IMR-90 (cell line): ENCODE measurements around the gene CGN. TPM values are rescaled to one million over a fixed set of nuclear protein-coding genes. Genes with fewer than 3 reads are reported as not detected.

Source experiments
- ATAC-seq: fragments of 200-7000 bp; cut with Tn5 transposase; 2 replicates; pipeline ENCODE4 v1.9.1; 2020; ENCODE audit warnings: low read depth, mild to moderate bottlenecking, moderate library complexity
- BruUV-seq: library from RNA; stranded (reverse); fragments of 400-500 nt; replicated peaks from 2 replicates; lab custom pipeline; 2021; lab: Mats Ljungman, UMichigan
- CTCF ChIA-PET: fragments of 300-600 bp; formaldehyde crosslinking; extraction: SDS; loops from one replicate; lab custom pipeline; 2021; ENCODE audit warnings: antibody characterized with exemption; lab: Yijun Ruan, JAX
- POLR2A ChIA-PET: fragments of 300-600 bp; sonication (Branson Sonifier 250); formaldehyde crosslinking; loops from one replicate; lab custom pipeline; 2022; ENCODE audit warnings: antibody characterized with exemption; ENCODE audit not compliant: unreplicated experiment; lab: Charles Lee
- DNase-seq: peaks from one replicate; pipeline ENCODE4 v3.0.0; 2013
- H2AFZ ChIP-seq: replicated peaks from 2 replicates; pipeline ENCODE3; 2013; ENCODE audit warnings: low read length, mild to moderate bottlenecking; ENCODE audit not compliant: poor library complexity
- H2AK5ac ChIP-seq: 2 replicates; pipeline ENCODE4 v1.6.1; 2013; ENCODE audit warnings: low read depth, low read length, inconsistent platforms
- H2AK9ac ChIP-seq: replicated peaks from 2 replicates; pipeline ENCODE3; 2013; ENCODE audit warnings: mild to moderate bottlenecking, low read depth, low read length, moderate library complexity; ENCODE audit not compliant: poor library complexity
- H2BK120ac ChIP-seq: 2 replicates; pipeline ENCODE4 v1.6.1; 2013; ENCODE audit warnings: low read depth, low read length, inconsistent platforms
- H2BK15ac ChIP-seq: 3 replicates; pipeline ENCODE4 v1.6.1; 2013; ENCODE audit warnings: low read depth, low read length, inconsistent platforms
- H2BK20ac ChIP-seq: 2 replicates; pipeline ENCODE4 v1.6.1; 2013; ENCODE audit warnings: low read depth, mild to moderate bottlenecking, inconsistent platforms, low read length, moderate library complexity
- H2BK5ac ChIP-seq: 2 replicates; pipeline ENCODE4 v1.6.1; 2013; ENCODE audit warnings: mild to moderate bottlenecking, low read depth, low read length, inconsistent platforms; ENCODE audit not compliant: poor library complexity, severe bottlenecking
- H3K14ac ChIP-seq: replicated peaks from 2 replicates; pipeline ENCODE4 v1.6.1; 2013; ENCODE audit warnings: low read depth, low read length, inconsistent platforms
- H3K18ac ChIP-seq: 2 replicates; pipeline ENCODE4 v1.6.1; 2013; ENCODE audit warnings: low read depth, low read length, control low read depth
- H3K23ac ChIP-seq: 2 replicates; pipeline ENCODE4 v1.6.1; 2013; ENCODE audit warnings: low read depth, low read length, inconsistent platforms
- H3K27ac ChIP-seq: 2 replicates; pipeline ENCODE4 v1.5.1; 2013; ENCODE audit warnings: mild to moderate bottlenecking, control low read depth, low read length; ENCODE audit not compliant: insufficient read depth
- H3K27me3 ChIP-seq: 2 replicates; pipeline ENCODE4 v1.6.1; 2013; ENCODE audit warnings: low read length; ENCODE audit not compliant: control insufficient read depth, insufficient read depth
- H3K36me3 ChIP-seq: 2 replicates; pipeline ENCODE4 v1.6.1; 2013; ENCODE audit warnings: low read length, mixed read lengths; ENCODE audit not compliant: control insufficient read depth, insufficient read depth
- H3K4ac ChIP-seq: 2 replicates; pipeline ENCODE4 v1.6.1; 2013; ENCODE audit warnings: low read depth, low read length, inconsistent platforms
- H3K4me1 ChIP-seq: 2 replicates; pipeline ENCODE4 v1.6.1; 2013; ENCODE audit warnings: low read length, mixed read lengths; ENCODE audit not compliant: control insufficient read depth, insufficient read depth
- H3K4me2 ChIP-seq: 2 replicates; pipeline ENCODE4 v1.6.1; 2013; ENCODE audit warnings: low read depth, mild to moderate bottlenecking, control low read depth, low read length, moderate library complexity
- H3K4me3 ChIP-seq: 2 replicates; pipeline ENCODE4 v1.5.1; 2013; ENCODE audit warnings: low read depth, mild to moderate bottlenecking, control low read depth, low read length, moderate library complexity; ENCODE audit not compliant: insufficient read depth
- H3K56ac ChIP-seq: 2 replicates; pipeline ENCODE4 v1.6.1; 2013; ENCODE audit warnings: low read length, inconsistent platforms; ENCODE audit not compliant: insufficient read depth; ENCODE audit errors: extremely low read depth
- H3K79me1 ChIP-seq, 2 experiments: 2 replicates each; pipeline ENCODE4 v1.6.1; 2013; ENCODE audit warnings: low read length in 2 of 2, inconsistent platforms in 1 of 2, low read depth in 1 of 2
- H3K9ac ChIP-seq: 2 replicates; pipeline ENCODE4 v1.6.1; 2013; ENCODE audit warnings: low read depth, low read length, control low read depth
- H3K9me1 ChIP-seq: 2 replicates; pipeline ENCODE4 v1.6.1; 2013; ENCODE audit warnings: low read length, inconsistent platforms; ENCODE audit not compliant: insufficient read depth
- H3K9me3 ChIP-seq: 2 replicates; pipeline ENCODE4 v1.6.1; 2013; ENCODE audit warnings: low read length; ENCODE audit not compliant: control insufficient read depth, insufficient read depth
- H4K20me1 ChIP-seq: 2 replicates; pipeline ENCODE4 v1.6.1; 2013; ENCODE audit warnings: low read length, inconsistent platforms; ENCODE audit not compliant: insufficient read depth
- H4K5ac ChIP-seq: 2 replicates; pipeline ENCODE4 v1.6.1; 2013; ENCODE audit warnings: mild to moderate bottlenecking, low read depth, low read length, control low read depth
- H4K8ac ChIP-seq, 2 experiments: 2 replicates each; pipeline ENCODE4 v1.6.1; 2013; ENCODE audit warnings: low read depth in 2 of 2, low read length in 2 of 2, control low read depth in 1 of 2, inconsistent platforms in 1 of 2
- H4K91ac ChIP-seq: 2 replicates; pipeline ENCODE4 v1.6.1; 2013; ENCODE audit warnings: low read depth, low read length, inconsistent platforms; ENCODE audit not compliant: insufficient read depth
- BHLHE40 ChIP-seq: fragments of 150-350 bp; IDR thresholded peaks from 2 replicates; pipeline ENCODE4 v1.6.1; 2016; ENCODE audit warnings: mild to moderate bottlenecking, low read depth, low read length
- CEBPB ChIP-seq: IDR thresholded peaks from 2 replicates; pipeline ENCODE4 v1.6.1; 2012; ENCODE audit warnings: low read depth, low read length, improper control_type of control experiment
- CHD1 ChIP-seq: IDR thresholded peaks from 2 replicates; pipeline ENCODE4 v1.6.1; 2012; ENCODE audit warnings: low read depth, low read length, improper control_type of control experiment
- CTCF ChIP-seq: conservative IDR thresholded peaks from 2 replicates; pipeline ENCODE4 v1.5.1; 2012; ENCODE audit warnings: mild to moderate bottlenecking, low read depth, low read length, improper control_type of control experiment
- ELK1 ChIP-seq: fragments of 150-350 bp; IDR thresholded peaks from 2 replicates; pipeline ENCODE4 v1.6.1; 2016; ENCODE audit warnings: low read depth, mild to moderate bottlenecking, low read length, moderate library complexity, borderline replicate concordance
- FOS ChIP-seq: fragments of 150-350 bp; IDR thresholded peaks from 2 replicates; pipeline ENCODE4 v1.6.1; 2016; ENCODE audit warnings: low read depth, low read length
- MAFK ChIP-seq: IDR thresholded peaks from 2 replicates; pipeline ENCODE4 v1.6.1; 2012; ENCODE audit warnings: low read depth, low read length, improper control_type of control experiment
- MAZ ChIP-seq: IDR thresholded peaks from 2 replicates; pipeline ENCODE4 v1.6.1; 2012; ENCODE audit warnings: low read depth, mild to moderate bottlenecking, low read length, improper control_type of control experiment, moderate library complexity, borderline replicate concordance
- MXI1 ChIP-seq: IDR thresholded peaks from 2 replicates; pipeline ENCODE4 v1.6.1; 2012; ENCODE audit warnings: low read depth, mild to moderate bottlenecking, low read length, moderate library complexity, borderline replicate concordance
- NFE2L2 ChIP-seq: fragments of 150-350 bp; IDR thresholded peaks from 2 replicates; pipeline ENCODE4 v1.6.1; 2016; ENCODE audit warnings: low read depth, mild to moderate bottlenecking, low read length
- POLR2A ChIP-seq: IDR thresholded peaks from 2 replicates; pipeline ENCODE4 v1.6.1; 2012; ENCODE audit warnings: mild to moderate bottlenecking, low read depth, low read length
- RAD21 ChIP-seq: IDR thresholded peaks from 2 replicates; pipeline ENCODE4 v1.6.1; 2012; ENCODE audit warnings: low read length, improper control_type of control experiment
- RCOR1 ChIP-seq: IDR thresholded peaks from 2 replicates; pipeline ENCODE4 v1.6.1; 2012; ENCODE audit warnings: mild to moderate bottlenecking, low read length, improper control_type of control experiment; ENCODE audit not compliant: insufficient replicate concordance
- RFX5 ChIP-seq: IDR thresholded peaks from 2 replicates; pipeline ENCODE4 v1.8.0; 2012; ENCODE audit warnings: low read depth, mild to moderate bottlenecking, low read length, moderate library complexity
- SMC3 ChIP-seq: fragments of 150-350 bp; IDR thresholded peaks from 2 replicates; pipeline ENCODE4 v1.6.1; 2016; ENCODE audit warnings: low read depth, mild to moderate bottlenecking, antibody characterized with exemption, low read length, moderate library complexity
- USF2 ChIP-seq: fragments of 150-350 bp; IDR thresholded peaks from 2 replicates; pipeline ENCODE4 v1.6.1; 2017; ENCODE audit warnings: mild to moderate bottlenecking, antibody characterized with exemption, low read length, low read depth
- WGBS, 2 experiments: methylation state at CpG; one replicate each; pipeline versions ENCODE4 v1.1.5 to v1.1.7; 2013; ENCODE audit warnings: missing lambda C conversion rate in 2 of 2; ENCODE audit not compliant: insufficient read length in 1 of 2; ENCODE audit errors: extremely low coverage in 2 of 2; 5-methylcytosine and 5-hydroxymethylcytosine counted together
- dilution Hi-C: fragments of 300-500 bp; cut with HindIII; formaldehyde crosslinking; loops from one replicate; pipeline ENCODE4 v1.14.3; 2018; ENCODE audit warnings: low sequenced_read_pairs; ENCODE audit not compliant: unreplicated experiment
- in situ Hi-C: fragments of 300-500 bp; cut with MboI; formaldehyde crosslinking; loops from 3 replicates; pipeline ENCODE4 v1.14.3; 2019; ENCODE audit warnings: low sequenced_read_pairs, inconsistent platforms, mixed read lengths
- intact Hi-C: fragments of 100-400 bp; cut with micrococcal nuclease; formaldehyde crosslinking; loops from 2 replicates; pipeline ENCODE4 v1.10.0; 2022
- polyA plus RNA-seq, 3 experiments: library from polyadenylated mRNA; depleted of rRNA; stranded (reverse); fragments of >200 nt; gene quantifications; 2 replicates each; pipeline ENCODE4 v1.2.3, GENCODE V29; 2012; ENCODE audit warnings: low replicate concordance in 1 of 3
- total RNA-seq: library from RNA; depleted of rRNA; stranded (reverse); fragments of >200 nt; gene quantifications from 2 replicates; pipeline ENCODE4 v1.2.3, GENCODE V29; 2012

CGN gene
- total and polyA plus RNA-seq, 2 of the 4 experiments (the other 2 are of a cell fraction) = 0.34 to 0.36 TPM

- Histone ChIP-seq H2AK5ac (no peak overlapping the region), H3K36me3 (no peaks in the 10 kb centered on the region), H3K4me2 (no peak overlapping the region), H2BK15ac (no peak overlapping the region), H3K9ac (no peak overlapping the region), H3K79me1 (no peaks in the 10 kb centered on the region), H2BK5ac (no peak overlapping the region), H4K20me1 (no peaks in the 10 kb centered on the region), H2AK9ac (peak overlapping the region; percentile 19), H3K9me3 (no peaks in the 10 kb centered on the region), H4K5ac (no peak overlapping the region), H3K4me3 (no peak overlapping the region), H3K4me1 (peaks cover 5% of the 10 kb centered on the region; the same call in 1 of the 2 replicates), H2AFZ (no peak overlapping the region), H3K9me1 (no peaks in the 10 kb centered on the region), H3K14ac (no peak overlapping the region), H3K4ac (no peak overlapping the region), H4K91ac (no peak overlapping the region), H3K56ac (no peak overlapping the region), H2BK20ac (no peak overlapping the region), H3K18ac (no peak overlapping the region), H3K27me3 (peaks cover 19% of the 10 kb centered on the region), H4K8ac (no peak overlapping the region), H3K23ac (no peak overlapping the region), H3K27ac (no peak overlapping the region), H2BK120ac (no peak overlapping the region)
- dilution Hi-C loops (no loop called here), in situ Hi-C loops (no loop called here), intact Hi-C loops (no loop called here)
- 90% methylated on average over 12 of the region's 15 CpGs; no CpG with 5 or more reads in 1 of the 2 experiments for WGBS, 2 experiments
- POLR2A ChIA-PET = no interaction called here
- no peak for DNase-seq
- TF ChIP-seq FOS (no peak), RCOR1 (no peak), CTCF (no peak), ELK1 (no peak), MXI1 (no peak), RFX5 (no peak), SMC3 (no peak), RAD21 (no peak), USF2 (no peak), CHD1 (no peak), MAFK (no peak), POLR2A (no peak), BHLHE40 (no peak), MAZ (no peak), NFE2L2 (no peak), CEBPB (no peak)
- CTCF ChIA-PET = no interaction called here
- BruUV-seq = no TSS peak
- no peak for ATAC-seq
Observed at GRCh38 chr1:151518936-151519335, 7.7 kb downstream of the CGN start.
